Adipocyte (in vitro differentiated cells): ENCODE results near the gene CUL1.

Experiments used
- DNase-seq: peaks from one replicate; pipeline ENCODE4 v3.0.0-alpha.2; 2015; ENCODE audit warnings: low read depth
- H3K27me3 ChIP-seq: replicated peaks from 2 replicates; pipeline ENCODE4 v1.7.0; 2013; ENCODE audit warnings: mild to moderate bottlenecking, low read length, moderate library complexity; ENCODE audit not compliant: control insufficient read depth, insufficient read depth
- H3K36me3 ChIP-seq: 2 replicates; pipeline ENCODE4 v1.7.0; 2013; ENCODE audit warnings: low read length, mild to moderate bottlenecking, moderate library complexity; ENCODE audit not compliant: control insufficient read depth, insufficient read depth, severe bottlenecking
- H3K4me1 ChIP-seq: 2 replicates; pipeline ENCODE4 v1.7.0; 2013; ENCODE audit warnings: mild to moderate bottlenecking, low read length, moderate library complexity; ENCODE audit not compliant: control insufficient read depth, insufficient read depth
- H3K4me3 ChIP-seq: 2 replicates; pipeline ENCODE4 v1.7.0; 2013; ENCODE audit warnings: mild to moderate bottlenecking, low read length, moderate library complexity
- H3K9ac ChIP-seq: 2 replicates; pipeline ENCODE4 v1.7.0; 2013; ENCODE audit warnings: mild to moderate bottlenecking, low read length, moderate library complexity
- H3K9me3 ChIP-seq: 2 replicates; pipeline ENCODE4 v1.7.0; 2013; ENCODE audit warnings: mild to moderate bottlenecking, low read length, moderate library complexity; ENCODE audit not compliant: control insufficient read depth

Gene CUL1

DNA sequence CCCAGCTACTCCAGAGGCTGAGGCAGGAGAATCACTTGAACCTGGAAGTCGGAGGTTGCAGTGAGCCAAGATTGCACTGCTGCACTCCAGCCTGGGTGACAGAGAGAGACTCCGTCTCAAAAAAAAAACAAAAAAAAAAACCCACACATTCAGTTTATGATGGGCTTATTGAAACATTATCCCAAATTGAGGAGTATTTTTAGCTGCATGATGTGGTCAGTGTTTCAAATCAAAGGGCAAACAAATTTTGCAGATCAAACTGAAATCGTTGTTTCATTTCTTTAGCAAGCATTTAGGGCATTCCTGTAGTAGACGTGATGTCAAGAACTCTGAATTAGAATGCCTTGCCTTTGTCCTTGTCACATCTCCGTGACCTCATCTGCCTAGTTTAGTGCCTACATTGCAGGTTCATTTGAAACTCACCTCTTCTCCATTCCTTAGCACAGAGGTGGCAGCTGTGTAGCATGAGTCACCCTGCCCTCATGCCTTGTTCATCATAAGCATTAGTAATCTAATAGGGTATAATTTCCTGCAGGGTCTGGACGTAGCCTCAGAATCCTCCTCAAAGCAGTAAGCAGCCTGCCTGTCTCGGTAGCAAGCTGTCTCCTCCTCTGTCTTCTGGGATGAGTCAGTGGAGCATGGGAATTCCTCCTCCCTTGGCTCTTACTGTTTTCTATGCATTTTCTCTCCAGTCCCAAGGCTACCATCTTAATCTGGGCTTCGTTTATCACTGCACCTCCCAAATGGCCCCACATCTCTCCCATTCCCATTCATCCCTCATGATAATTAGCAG, 73.8 kb downstream of the CUL1 start:
- no peak overlapping the region for H3K9ac ChIP-seq
- no peaks in the 10 kb centered on the region for H3K9me3 ChIP-seq
- H3K4me1 ChIP-seq: peaks cover 12% of the 10 kb centered on the region
- no peak overlapping the region for H3K4me3 ChIP-seq
- H3K36me3 ChIP-seq: peaks cover 69% of the 10 kb centered on the region
- no peaks in the 10 kb centered on the region for H3K27me3 ChIP-seq
- peak; percentile 57 for DNase-seq

DNA sequence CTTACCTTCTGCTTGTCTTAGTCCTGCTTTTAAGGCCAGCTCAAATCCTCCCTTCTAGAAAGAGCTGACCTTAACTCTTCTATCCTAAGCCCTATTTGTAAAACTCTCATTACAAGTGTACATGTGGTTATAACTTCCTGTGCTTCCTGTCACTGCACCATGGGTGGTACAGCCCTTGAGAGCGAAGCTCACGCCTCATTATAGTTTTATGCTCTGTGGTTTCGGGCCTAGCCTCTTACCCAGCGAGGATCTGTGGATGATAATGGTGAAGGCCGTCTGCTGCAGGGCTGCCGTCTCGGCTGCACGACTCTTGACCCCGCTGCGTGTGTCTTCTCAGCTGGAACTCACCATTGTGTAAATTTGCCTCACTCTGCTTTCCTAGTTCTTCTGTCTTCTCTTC, 74.6 kb downstream of the CUL1 start:
- no peaks in the 10 kb centered on the region for H3K27me3 ChIP-seq
- H3K4me3 ChIP-seq: no peak overlapping the region
- DNase-seq: no peak
- H3K36me3 ChIP-seq: peaks cover 61% of the 10 kb centered on the region
- H3K9me3 ChIP-seq: no peaks in the 10 kb centered on the region
- H3K4me1 ChIP-seq: peaks cover 12% of the 10 kb centered on the region
- H3K9ac ChIP-seq: no peak overlapping the region

DNA sequence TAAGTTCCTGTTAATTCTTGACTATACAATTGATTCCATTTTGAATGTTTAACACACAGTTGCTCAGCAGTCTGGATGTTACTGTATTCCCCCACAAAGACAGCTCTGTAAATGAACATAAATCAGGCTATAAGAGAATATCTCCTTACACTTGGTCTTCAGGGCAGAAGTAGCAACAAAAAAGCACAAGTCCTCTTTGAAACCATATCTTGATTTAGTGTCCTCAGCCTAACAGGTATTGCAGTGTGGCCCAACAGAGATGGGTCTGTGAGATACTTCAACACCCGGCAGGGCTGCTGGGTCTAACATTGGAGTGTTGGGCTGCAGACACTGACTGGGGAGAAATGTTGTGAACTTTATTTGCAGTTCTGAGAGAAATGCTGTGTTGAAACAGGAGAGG, 75.8 kb downstream of the CUL1 start:
- H3K4me3 ChIP-seq: no peak overlapping the region
- H3K9me3 ChIP-seq: no peaks in the 10 kb centered on the region
- no peak overlapping the region for H3K9ac ChIP-seq
- DNase-seq: no peak
- H3K36me3 ChIP-seq: peaks cover 54% of the 10 kb centered on the region
- peaks cover 12% of the 10 kb centered on the region for H3K4me1 ChIP-seq
- H3K27me3 ChIP-seq: no peaks in the 10 kb centered on the region

DNA sequence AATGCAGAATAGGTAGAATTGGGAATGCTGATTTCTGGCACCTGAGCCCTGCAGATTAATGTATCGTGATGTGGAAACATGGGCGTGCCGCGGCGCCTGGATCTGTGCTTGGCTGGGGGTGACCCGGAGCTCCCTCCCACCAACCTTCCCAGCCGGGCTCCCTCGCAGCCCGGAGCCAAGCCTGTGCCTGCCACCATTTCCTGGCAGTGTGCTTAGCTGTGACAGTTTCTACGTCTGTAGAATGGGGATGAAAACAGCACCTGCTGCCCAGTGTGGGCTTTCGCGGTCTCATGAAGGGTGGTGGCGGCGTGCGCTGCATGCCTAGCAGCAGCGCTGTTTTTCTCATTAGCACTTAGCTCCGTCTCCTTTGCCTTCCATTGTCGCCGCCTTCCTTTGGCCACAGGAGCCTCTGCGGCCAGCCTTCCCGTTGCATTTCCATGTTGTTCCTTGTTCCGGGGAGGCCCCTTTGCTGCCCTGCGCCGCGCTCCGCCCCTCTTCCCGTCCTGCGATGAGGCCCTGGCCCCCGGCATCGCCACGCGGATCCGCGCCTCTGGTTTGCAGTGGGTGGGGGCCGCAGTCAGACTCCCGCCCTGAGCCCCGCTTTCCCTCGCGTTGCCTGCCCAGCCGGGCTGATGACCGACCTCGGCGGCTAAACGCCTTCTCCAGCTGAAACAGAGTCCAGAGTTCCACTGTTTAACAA, 84.2 kb downstream of the CUL1 start:
- no peaks in the 10 kb centered on the region for H3K9me3 ChIP-seq
- peaks cover 73% of the 10 kb centered on the region for H3K36me3 ChIP-seq
- peak overlapping the region; percentile 53 for H3K4me3 ChIP-seq
- no peak overlapping the region for H3K9ac ChIP-seq
- H3K4me1 ChIP-seq: no peaks in the 10 kb centered on the region
- no peak for DNase-seq
- no peaks in the 10 kb centered on the region for H3K27me3 ChIP-seq

DNA sequence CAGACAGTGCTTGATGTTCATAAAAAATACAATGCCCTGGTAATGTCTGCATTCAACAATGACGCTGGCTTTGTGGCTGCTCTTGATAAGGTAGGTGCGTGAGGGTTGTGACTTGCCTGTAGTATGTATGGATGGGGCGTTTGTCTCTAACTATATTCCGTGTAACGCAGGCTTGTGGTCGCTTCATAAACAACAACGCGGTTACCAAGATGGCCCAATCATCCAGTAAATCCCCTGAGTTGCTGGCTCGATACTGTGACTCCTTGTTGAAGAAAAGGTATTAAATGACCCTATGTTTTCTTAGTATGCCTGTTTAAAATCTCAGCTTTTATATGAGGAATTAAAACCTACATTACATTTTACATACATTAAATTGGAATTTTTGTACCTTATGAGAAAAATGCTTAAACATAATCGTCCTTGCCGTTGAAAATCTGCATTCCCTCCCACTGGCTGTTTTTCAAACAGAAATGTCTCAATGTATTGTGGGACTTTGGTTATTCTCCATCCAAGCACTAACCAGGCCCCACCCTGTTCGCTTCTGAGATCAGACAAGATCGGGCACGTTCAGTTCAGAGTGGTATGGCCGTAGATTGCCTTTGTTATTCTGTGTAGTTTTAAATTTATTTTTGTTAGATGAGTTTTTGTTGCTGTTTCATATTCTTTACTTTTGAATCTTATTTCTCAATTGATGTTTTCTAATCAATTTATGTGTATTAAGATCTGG, 85.3 kb downstream of the CUL1 start:
- no peaks in the 10 kb centered on the region for H3K4me1 ChIP-seq
- H3K4me3 ChIP-seq: no peak overlapping the region
- H3K9me3 ChIP-seq: no peaks in the 10 kb centered on the region
- no peaks in the 10 kb centered on the region for H3K27me3 ChIP-seq
- H3K36me3 ChIP-seq: peaks cover 83% of the 10 kb centered on the region
- no peak for DNase-seq
- no peak overlapping the region for H3K9ac ChIP-seq

DNA sequence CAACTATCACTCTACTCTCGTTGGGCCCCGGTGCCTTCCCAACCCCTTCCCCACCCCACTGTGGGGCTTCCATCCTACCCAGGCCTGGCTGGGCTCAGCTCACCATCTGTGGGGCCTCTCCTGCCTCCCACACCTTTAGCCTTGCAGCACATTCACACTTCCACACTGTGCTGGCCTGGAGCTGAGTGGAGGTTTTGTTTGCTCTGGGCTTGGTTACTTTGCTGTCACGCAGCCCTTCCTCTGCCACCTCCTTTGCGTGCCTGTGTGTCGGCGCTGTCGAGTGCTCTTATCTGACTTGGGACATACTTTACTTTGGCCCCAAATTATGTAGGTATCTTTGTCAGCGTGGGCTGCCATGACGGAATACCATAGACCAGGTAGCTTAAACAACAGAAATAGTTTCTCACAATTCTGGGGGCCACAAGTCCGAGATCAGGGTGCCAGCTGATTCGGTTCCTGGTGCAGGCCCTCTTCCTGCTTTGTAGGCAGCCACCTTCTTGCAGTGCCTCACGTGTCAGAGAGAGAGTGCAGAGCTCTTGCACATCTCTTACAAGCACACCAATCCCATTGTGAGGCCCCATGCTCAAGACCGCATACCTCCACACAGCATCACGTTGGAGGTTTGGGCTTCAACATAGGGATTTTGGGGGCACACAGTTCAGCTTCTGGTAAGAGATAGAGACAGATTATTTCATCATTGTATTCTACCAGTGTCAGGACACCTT, 89.0 kb downstream of the CUL1 start:
- H3K27me3 ChIP-seq: no peaks in the 10 kb centered on the region
- no peak overlapping the region for H3K9ac ChIP-seq
- H3K9me3 ChIP-seq: no peaks in the 10 kb centered on the region
- no peak for DNase-seq
- no peaks in the 10 kb centered on the region for H3K4me1 ChIP-seq
- H3K4me3 ChIP-seq: no peak overlapping the region
- peaks cover 91% of the 10 kb centered on the region for H3K36me3 ChIP-seq

DNA sequence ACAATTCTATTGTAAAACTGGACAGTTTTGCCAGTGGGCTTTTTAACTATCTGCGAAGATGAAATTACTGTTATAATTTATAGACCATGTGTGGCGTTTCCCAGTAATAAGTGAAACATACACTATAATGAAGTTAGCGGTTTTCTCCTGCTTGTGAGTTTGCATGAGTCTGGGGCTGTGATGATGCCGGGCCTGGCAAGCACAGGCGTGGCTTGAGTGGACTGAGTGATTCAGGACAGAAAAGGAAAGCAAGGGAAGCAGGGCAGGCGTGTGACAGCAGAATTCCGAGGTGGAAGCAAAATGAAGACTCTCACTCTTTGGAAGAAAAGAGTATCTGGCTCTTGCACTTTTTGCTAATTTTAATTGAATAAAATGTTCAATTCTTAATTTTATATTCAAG, 90.5 kb downstream of the CUL1 start:
- Histone ChIP-seq H3K4me3 (no peak overlapping the region), H3K36me3 (peaks cover 96% of the 10 kb centered on the region), H3K9me3 (no peaks in the 10 kb centered on the region), H3K9ac (no peak overlapping the region), H3K4me1 (no peaks in the 10 kb centered on the region), H3K27me3 (no peaks in the 10 kb centered on the region)
- no peak for DNase-seq

DNA sequence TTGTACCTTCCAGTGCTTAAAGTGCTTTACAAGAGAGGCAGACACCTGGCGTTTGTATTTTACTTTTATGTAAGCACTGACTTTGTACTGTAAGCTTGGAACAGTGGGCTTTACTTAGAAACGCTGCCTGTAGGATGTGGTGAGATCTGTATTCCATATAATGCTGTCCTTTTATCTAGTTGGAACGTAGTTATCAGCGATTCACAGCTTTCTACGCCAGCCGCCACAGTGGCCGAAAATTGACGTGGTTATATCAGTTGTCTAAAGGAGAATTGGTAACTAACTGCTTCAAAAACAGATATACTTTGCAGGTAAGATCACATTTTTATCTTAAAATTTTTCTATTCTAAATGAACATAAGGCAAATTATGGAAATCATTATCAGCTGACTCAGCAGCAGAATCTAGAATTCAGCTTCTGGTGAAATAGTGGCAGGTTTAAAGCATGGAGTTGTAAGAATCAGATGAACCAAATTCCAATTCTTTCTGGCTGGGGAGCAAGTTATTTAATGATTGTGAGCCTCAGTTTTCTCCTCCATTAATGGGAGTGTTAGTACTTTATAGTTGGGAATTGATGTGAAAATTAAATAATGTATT, 91.5 kb downstream of the CUL1 start:
- H3K9ac ChIP-seq: no peak overlapping the region
- DNase-seq: no peak
- no peaks in the 10 kb centered on the region for H3K4me1 ChIP-seq
- H3K36me3 ChIP-seq: peaks cover 95% of the 10 kb centered on the region
- no peaks in the 10 kb centered on the region for H3K27me3 ChIP-seq
- no peak overlapping the region for H3K4me3 ChIP-seq
- no peaks in the 10 kb centered on the region for H3K9me3 ChIP-seq

DNA sequence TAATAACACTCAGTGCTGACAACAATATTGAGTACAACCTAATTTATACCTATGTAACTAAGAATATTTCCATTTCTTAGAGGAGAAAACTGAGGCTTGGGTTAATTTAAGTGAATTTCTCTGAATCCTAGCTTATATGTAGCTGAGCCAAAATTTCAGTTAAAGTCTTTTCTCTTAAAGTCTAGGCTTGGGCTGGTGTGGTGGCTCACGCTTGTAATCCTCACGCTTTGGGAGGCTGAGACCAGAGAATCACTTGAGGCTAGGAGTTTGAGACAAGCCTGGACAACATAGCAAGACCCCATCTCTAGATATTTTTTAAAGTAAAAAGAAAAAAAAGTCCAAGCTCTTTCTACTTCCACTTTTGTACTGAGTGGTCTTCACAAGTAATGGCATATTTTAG, 92.1 kb downstream of the CUL1 start:
- H3K27me3 ChIP-seq: no peaks in the 10 kb centered on the region
- H3K4me1 ChIP-seq: no peaks in the 10 kb centered on the region
- no peaks in the 10 kb centered on the region for H3K9me3 ChIP-seq
- H3K9ac ChIP-seq: no peak overlapping the region
- no peak for DNase-seq
- H3K36me3 ChIP-seq: peaks cover 95% of the 10 kb centered on the region
- H3K4me3 ChIP-seq: no peak overlapping the region

DNA sequence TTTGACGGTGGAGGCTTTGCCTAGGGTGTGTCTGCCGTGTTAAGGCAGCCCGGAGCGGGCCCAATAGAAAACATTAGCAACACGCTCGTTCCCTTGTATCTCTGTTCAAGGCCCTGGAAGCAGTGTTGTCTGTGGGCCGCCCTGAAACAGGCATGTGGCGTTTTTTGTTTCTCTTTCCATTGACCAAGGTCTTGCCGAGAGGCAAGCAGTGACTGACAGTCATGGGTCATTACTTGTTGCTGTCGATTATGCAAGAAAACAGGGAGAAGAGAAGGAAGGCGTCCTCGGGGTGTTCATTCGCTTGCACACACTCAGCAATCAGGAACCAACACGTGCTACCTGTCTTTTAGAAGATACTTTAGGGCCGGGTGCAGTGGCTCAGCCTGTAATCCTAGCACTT, 92.8 kb downstream of the CUL1 start:
- Histone ChIP-seq H3K4me3 (no peak overlapping the region), H3K27me3 (no peaks in the 10 kb centered on the region), H3K9ac (no peak overlapping the region), H3K9me3 (no peaks in the 10 kb centered on the region), H3K36me3 (peaks cover 94% of the 10 kb centered on the region), H3K4me1 (no peaks in the 10 kb centered on the region)
- no peak for DNase-seq
